ENCODE results near the gene RAET1E.
A peak's percentile ranks its signal among the peaks of the same experiment; 100 is the strongest.
"Not testable (repeated sequence)": the region's sequence is repeated elsewhere in the genome, so short reads cannot be mapped to it uniquely, and the experiment has no call there.

Gene RAET1E

GRCh38 chr6:149890629-149891045 lies 7.3 kb downstream of the RAET1E start:
- no peak for DNase-seq (ENCODE audit: low read depth)

- no peak for DNase-seq (ENCODE audit: low read depth)
Observed at GRCh38 chr6:149889326-149889725, 8.6 kb downstream of the RAET1E start.

- no peak for DNase-seq (ENCODE audit: low read depth)
Observed at GRCh38 chr6:149888659-149889058, 9.3 kb downstream of the RAET1E start.

- DNase-seq (ENCODE audit: low read depth), result no peak
Observed at GRCh38 chr6:149888093-149888492, 9.8 kb downstream of the RAET1E start.

DNA sequence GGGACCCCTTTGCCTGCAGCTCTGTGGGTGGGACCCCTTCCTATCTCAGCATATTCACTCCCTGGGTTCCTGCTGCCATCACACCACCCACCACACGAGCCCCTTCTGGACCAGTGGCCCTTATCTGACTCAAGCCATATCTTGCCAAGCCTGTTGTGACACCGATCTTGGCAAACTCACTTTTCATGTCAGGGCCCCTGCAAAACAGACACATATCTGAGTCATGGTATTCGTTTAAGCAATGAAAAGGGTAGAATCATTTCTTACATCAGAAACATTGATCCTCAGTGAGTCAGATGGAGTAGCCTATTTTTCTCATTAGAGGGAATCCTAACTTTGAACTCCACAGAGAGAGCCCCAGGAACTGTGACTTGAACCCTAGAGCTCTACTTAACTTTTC lies 10.6 kb downstream of the RAET1E start:
- no peak for DNase-seq (ENCODE audit: low read depth)

GRCh38 chr6:149885888-149886287 lies 12.0 kb downstream of the RAET1E start:
- no peak for DNase-seq (ENCODE audit: low read depth)

GRCh38 chr6:149884617-149885016 lies 13.3 kb downstream of the RAET1E start:
- no peak for DNase-seq (ENCODE audit: low read depth)

- DNase-seq (ENCODE audit: low read depth), result no peak
Observed at GRCh38 chr6:149884215-149884614, 13.7 kb downstream of the RAET1E start.

DNA sequence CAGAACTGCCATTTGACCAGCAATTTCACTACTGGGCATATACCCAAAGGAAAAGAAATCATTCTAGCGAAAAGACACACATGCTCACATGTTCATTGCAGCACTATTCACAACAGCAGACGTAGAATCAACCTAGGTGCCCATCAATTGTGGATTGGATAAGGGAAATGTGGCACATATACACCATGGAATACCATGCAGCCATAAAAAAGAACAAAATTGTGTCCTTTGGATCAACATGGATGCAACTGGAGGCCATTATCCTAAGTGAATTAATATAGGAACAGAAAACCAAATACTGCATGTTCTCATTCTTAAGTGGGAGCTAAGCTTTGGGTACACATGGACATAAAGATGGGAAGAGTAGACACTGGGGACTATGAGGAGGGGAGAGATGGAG lies 16.1 kb downstream of the RAET1E start:
- no peak for DNase-seq (ENCODE audit: low read depth)

DNA sequence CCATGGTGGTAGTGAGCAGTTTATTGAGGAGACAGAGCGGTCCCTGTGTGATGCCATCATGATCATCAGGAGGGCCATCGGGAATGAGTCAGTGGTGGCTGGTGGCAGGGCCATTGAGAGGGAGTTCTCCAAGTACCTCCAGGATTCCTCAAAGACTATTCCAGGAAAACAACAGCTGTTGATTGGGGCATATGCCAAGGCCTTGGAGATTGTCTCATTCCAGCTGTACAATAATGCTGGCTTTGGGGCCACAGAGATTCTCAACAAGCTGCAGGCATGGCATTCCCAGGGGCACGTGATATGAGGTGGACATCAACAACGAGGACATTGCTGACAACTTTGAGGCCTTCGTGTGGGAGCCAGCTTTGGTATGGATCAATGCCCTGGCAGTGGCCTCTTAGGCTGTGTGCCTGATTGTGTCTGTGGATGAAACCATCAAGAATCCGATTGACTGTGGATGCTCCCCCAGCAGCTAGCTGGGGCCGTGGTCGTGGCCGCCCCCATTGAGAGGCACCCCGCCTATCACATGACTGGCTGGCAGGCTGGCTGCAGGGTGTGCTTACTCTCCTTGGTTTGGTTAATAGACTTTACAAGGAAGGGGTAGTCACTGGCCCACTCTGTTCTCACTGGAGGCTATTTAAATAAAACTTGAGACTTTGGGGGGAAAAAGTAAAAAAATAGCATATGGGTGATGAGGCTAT lies 16.7 kb downstream of the RAET1E start:
- no peak for DNase-seq (ENCODE audit: low read depth)

- DNase-seq (ENCODE audit: low read depth), result no peak
Observed at GRCh38 chr6:149877659-149878058, 20.3 kb downstream of the RAET1E start.

DNA sequence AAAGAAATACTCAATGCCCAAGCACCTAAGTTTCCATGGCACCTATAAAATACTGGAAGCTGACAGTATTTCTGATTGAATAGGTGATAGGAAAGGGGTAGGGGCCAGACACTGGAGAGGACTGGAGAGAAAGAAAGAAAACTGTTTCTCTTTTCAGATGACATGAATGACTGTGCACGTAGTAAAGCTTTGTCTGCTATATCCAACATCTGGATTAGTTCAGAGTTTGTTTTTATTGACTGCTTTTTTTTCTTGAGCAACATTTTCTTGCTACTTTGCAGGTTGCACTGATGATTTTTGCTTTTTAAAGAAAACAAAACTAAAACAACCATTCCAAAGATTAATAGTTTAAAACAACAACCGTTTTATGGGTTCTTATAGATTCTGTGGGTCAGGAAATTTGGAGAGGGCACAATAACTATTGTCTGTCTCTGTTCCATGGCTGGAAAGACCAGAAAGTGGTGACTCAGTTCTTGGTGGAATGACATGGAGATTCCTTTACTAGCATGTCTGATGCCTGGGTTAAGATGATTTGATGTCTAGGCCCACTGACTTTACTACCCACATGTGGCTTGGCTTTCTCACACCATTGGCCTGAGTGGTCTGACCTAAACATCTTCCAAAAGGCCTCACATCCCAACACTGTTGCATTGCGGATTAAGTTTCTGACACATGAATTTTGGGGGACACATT lies 21.5 kb downstream of the RAET1E start:
- no peak for DNase-seq (ENCODE audit: low read depth)

- DNase-seq (ENCODE audit: low read depth), result no peak
Observed at GRCh38 chr6:149872233-149872632, 25.7 kb downstream of the RAET1E start.

DNA sequence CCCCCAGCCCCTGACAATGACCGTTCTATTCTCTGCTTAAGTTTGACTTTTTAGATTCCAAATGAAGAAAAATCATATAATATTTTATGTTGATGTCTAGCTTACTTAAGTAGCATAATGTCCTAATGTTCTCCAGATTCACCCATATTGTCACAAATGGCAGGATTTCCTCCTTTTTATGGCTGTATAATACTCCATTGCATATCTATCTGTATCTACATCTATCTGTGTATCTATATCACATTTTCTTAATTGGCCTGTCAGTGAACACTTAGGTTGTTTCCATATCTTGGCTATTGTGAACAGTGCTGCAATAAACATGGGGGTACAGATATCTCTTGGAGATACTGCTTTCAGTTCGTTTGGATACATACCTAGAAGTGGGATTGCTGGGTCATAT lies 26.7 kb downstream of the RAET1E start:
- no peak for DNase-seq (ENCODE audit: low read depth)

DNA sequence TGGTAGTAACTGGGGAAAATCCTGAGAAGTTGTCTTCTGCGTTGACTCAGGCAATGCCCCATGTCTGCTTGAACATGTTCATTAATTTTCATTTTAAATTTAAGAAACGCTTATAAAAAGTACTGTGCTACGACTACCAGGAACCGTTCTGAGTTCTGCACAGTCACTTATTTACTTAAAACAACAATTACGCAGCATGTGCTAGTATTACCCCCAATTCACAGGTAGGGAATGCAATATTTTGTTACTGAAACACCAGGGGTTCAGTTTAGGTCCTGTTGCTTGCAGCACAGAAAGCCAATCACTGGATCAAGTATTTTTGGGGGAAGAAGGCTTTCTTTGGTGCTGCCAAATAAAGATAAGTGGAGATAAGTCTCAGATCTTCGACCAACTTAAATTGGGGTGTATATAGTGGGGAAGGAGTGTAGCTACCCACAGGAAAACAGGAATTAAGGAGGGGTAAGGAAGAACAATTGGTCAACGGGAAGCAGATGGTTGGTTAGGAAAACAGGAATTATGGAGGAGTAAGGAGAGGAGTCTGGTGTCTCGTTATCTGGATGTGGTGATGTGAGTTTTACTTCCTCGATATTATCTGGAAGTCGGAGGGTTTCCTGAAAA lies 28.5 kb downstream of the RAET1E start:
- no peak for DNase-seq (ENCODE audit: low read depth)

- DNase-seq (ENCODE audit: low read depth), result no peak
Observed at GRCh38 chr6:149867876-149868640, 29.9 kb downstream of the RAET1E start.

DNA sequence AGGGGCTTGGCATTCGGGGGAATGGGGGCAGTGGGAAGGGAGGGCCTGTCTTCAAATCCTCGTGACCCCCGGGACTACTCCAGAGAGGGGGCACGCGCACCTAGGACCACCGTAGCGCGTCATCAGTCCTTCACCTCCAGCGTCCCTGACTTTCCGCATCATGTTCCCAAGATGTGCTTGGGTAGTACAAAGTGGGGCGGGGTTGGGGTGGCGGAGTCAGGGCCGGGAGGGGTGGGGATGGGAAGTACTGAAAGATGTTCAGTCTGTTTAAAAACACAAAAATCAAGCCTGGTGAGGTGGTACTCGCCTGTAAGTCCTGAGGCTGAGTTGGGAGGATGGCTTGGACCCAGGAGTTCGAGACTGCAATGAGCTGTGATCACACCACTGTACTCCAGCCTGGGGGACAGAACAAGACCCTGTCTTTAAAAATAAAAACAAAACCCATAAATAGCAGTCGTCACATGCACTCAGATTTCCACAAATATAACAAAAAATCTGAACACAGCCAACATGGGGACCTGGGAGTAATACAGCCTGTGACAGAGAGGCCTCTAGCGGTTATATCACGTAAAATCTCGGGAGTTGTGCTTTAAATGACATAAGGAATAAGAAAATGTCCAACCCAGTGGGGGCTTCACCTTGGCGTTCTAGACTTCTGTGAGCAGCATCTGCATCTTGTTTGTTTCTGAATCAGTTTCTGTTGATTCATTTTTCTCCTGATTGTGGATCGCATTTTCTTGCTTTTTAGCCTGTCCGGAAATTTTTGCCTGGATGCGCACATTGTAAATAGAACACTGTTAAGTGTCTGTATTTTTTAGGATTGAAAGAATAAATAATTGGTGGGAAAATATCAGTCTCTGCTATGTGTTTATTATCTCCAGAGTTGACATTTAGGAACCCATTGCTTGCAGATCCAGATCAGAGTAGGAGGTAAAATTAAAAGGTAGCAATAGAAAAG lies 33.1 kb downstream of the RAET1E start:
- peak; percentile 45 for DNase-seq (ENCODE audit: low read depth)

GRCh38 chr6:149863698-149864577 lies 34.0 kb downstream of the RAET1E start, which contains the start of gene LRP11:
TSS of gene LRP11 (minus strand) at chr6:149864359. CDS start at chr6:149864020, 339 bp downstream.
- DNase-seq (ENCODE audit: low read depth), result peak; percentile 64

DNA sequence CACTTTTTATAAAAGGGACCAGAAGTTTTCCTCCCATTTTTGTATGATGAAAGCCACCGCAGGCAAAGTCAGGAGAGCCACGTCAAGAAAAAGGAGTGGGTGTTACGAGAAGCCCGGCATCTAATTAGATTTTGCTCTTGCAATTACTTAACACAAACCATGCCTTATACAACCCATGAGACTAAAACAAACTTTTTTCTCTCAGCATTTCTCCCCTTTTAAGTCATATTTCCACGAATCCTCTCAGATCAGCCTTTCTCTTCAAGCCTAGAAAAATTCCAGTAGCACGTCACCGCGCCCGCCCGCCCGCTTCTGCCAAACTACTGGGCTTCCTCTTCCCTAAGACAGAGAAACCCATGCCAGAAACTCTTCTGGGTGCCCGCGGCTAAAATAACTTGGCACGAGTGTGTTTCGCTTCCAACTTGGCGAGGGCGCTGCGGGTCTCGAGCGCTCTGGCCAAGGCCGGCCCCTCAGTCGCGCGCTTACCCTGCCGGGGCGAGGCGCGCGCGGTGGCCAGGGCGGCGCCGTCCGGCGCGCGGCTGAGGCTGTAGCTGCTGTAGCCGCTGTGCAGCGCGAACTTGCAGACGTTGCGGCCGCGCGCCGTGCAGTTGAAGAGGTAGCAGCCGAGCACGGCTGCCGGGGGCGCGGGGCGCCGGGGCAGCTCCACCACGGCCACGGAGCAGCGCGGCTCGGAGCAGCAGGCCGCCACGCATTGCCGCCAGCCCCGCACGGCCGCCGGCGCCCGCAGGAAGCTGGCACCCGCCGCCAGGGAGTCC lies 34.8 kb downstream of the RAET1E start:
- DNase-seq (ENCODE audit: low read depth), result peak; percentile 74

DNA sequence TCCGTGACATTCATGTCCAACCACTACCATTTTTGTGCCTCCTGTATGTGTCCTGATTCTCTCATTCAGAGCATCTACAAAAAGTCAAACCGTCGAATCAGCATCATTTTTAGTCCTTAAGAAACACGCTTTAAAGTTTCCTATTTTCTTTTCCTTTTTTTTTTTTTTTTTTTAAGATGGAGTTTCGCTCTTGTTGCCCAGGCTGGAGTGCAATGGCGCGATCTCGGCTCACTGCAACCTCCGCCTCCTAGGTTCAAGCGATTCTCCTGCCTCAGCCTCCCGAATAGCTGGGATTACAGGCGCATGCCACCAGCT lies 35.5 kb downstream of the RAET1E start:
- DNase-seq (ENCODE audit: low read depth), result not testable (repeated sequence)
